Fibroblast of lung (primary cell): ENCODE data around the gene GSC2. TPM values are rescaled to one million over a fixed set of nuclear protein-coding genes. Genes with fewer than 3 reads are reported as not detected.

Experiments used
- DNase-seq, 2 donors: peaks; one replicate each; pipeline versions ENCODE4 v3.0.0 to v3.0.0-alpha.2; 2010; ENCODE audit warnings: low read depth in 2 of 2
- H2AFZ ChIP-seq: 2 replicates; pipeline ENCODE4 v1.5.1; 2012; ENCODE audit warnings: low read length, control low read depth, inconsistent platforms
- H3K27ac ChIP-seq: 2 replicates; pipeline ENCODE4 v1.5.1; 2011; ENCODE audit warnings: low read length, control low read depth; ENCODE audit not compliant: insufficient read depth
- H3K27me3 ChIP-seq: 2 replicates; pipeline ENCODE4 v1.5.1; 2011; ENCODE audit warnings: mild to moderate bottlenecking, low read length; ENCODE audit not compliant: control insufficient read depth, insufficient read depth
- H3K36me3 ChIP-seq: 2 replicates; pipeline ENCODE4 v1.5.1; 2011; ENCODE audit warnings: low read length; ENCODE audit not compliant: control insufficient read depth, insufficient read depth
- H3K4me1 ChIP-seq: 2 replicates; pipeline ENCODE4 v1.5.1; 2011; ENCODE audit warnings: low read length; ENCODE audit not compliant: control insufficient read depth, insufficient read depth; ENCODE audit errors: extremely low read depth
- H3K4me2 ChIP-seq: 2 replicates; pipeline ENCODE4 v1.5.1; 2011; ENCODE audit warnings: low read length, control low read depth; ENCODE audit not compliant: insufficient read depth; ENCODE audit errors: extremely low read depth
- H3K4me3 ChIP-seq, 4 experiments: fragments of 200-600 bp in 1 of 4; sonication (generic) in 1 of 4; replicated peaks in 1 of 4; 2 replicates each; pipeline ENCODE4 v1.5.1; 2011 to 2016; ENCODE audit warnings: low read length in 4 of 4, low read depth in 3 of 4, mild to moderate bottlenecking in 3 of 4, control low read depth in 2 of 4, inconsistent platforms in 1 of 4, mixed read lengths in 1 of 4; ENCODE audit not compliant: insufficient read depth in 1 of 4; ENCODE audit errors: control extremely low read depth in 1 of 4
- H3K79me2 ChIP-seq: 2 replicates; pipeline ENCODE4 v1.5.1; 2012; ENCODE audit warnings: mild to moderate bottlenecking, low read length, inconsistent platforms; ENCODE audit not compliant: control insufficient read depth, insufficient read depth
- H3K9ac ChIP-seq: 2 replicates; pipeline ENCODE4 v1.5.1; 2011; ENCODE audit warnings: mild to moderate bottlenecking, low read length, control low read depth; ENCODE audit not compliant: insufficient read depth
- H3K9me3 ChIP-seq: 2 replicates; pipeline ENCODE4 v1.5.1; 2012; ENCODE audit warnings: low read depth, low read length; ENCODE audit not compliant: control insufficient read depth, insufficient read depth
- H4K20me1 ChIP-seq: 2 replicates; pipeline ENCODE4 v1.5.1; 2011; ENCODE audit warnings: low read length; ENCODE audit not compliant: control insufficient read depth, insufficient read depth; ENCODE audit errors: extremely low read depth
- CTCF ChIP-seq, 2 donors: IDR thresholded peaks in 1 of 2; conservative IDR thresholded peaks in 1 of 2; 1 replicate in 1 of 2; 2 replicates in 1 of 2; pipeline ENCODE4 v1.5.1; 2011 to 2012; ENCODE audit warnings: low read length in 2 of 2, control low read depth in 1 of 2, inconsistent platforms in 1 of 2, low read depth in 1 of 2, mild to moderate bottlenecking in 1 of 2
- EZH2 ChIP-seq: IDR thresholded peaks from 2 replicates; pipeline ENCODE4 v1.5.1; 2012; ENCODE audit warnings: low read length, control low read depth, mild to moderate bottlenecking; ENCODE audit errors: missing control alignments
- polyA plus RNA-seq, 2 donors: library from polyadenylated mRNA; depleted of rRNA in 1 of 2; stranded (reverse) in 1 of 2; unstranded in 1 of 2; fragments of >200 nt; gene quantifications; 2 replicates each; pipeline ENCODE4 v1.2.1, GENCODE V29; 2011 to 2012; ENCODE audit warnings: missing spikeins in 1 of 2
- total RNA-seq: library from RNA; depleted of rRNA; stranded (reverse); fragments of >200 nt; gene quantifications from 2 replicates; pipeline ENCODE4 v1.2.1, GENCODE V29; 2014

The GSC2 gene
- total and polyA plus RNA-seq, 2 donors (not counting 1 experiment from before 2014, with no cell fraction given) = not detected

GRCh38 chr22:19126309-19127273, 23.5 kb downstream of the GSC2 start:
- no peak overlapping the region for H2AFZ ChIP-seq
- H3K9me3 ChIP-seq = no peaks in the 10 kb centered on the region
- H4K20me1 ChIP-seq = no peaks in the 10 kb centered on the region
- H3K9ac ChIP-seq = no peak overlapping the region
- no peak for DNase-seq
- TF ChIP-seq EZH2 = no peak
- TF ChIP-seq CTCF (conservative IDR thresholded peaks at IDR 0.05 in 1 of 2, IDR thresholded peaks at IDR 0.05 in 1 of 2; ENCODE audit: low read depth in 1 of 2, low read length in 2 of 2) = no peak
- H3K27me3 ChIP-seq = no peaks in the 10 kb centered on the region
- no peak overlapping the region for H3K27ac ChIP-seq
- H3K4me1 ChIP-seq = no peaks in the 10 kb centered on the region
- peaks cover 3% of the 10 kb centered on the region for H3K79me2 ChIP-seq
- no peak overlapping the region for H3K4me3 ChIP-seq
- H3K4me2 ChIP-seq = no peak overlapping the region
- H3K36me3 ChIP-seq = no peaks in the 10 kb centered on the region

- Histone ChIP-seq H4K20me1 (peaks cover 2% of the 10 kb centered on the region), H3K4me2 (no peak overlapping the region), H3K27ac (no peak overlapping the region), H3K27me3 (no peaks in the 10 kb centered on the region), H3K9me3 (no peaks in the 10 kb centered on the region), H3K4me3 (no peak overlapping the region), H3K36me3 (no peaks in the 10 kb centered on the region), H3K79me2 (peaks cover 11% of the 10 kb centered on the region), H2AFZ (no peak overlapping the region), H3K9ac (no peak overlapping the region), H3K4me1 (peaks cover 2% of the 10 kb centered on the region)
- no peak for DNase-seq
- no peak for TF ChIP-seq EZH2
- TF ChIP-seq CTCF (conservative IDR thresholded peaks at IDR 0.05 in 1 of 2, IDR thresholded peaks at IDR 0.05 in 1 of 2; ENCODE audit: low read depth in 1 of 2, low read length in 2 of 2) = no peak
Measured at GRCh38 chr22:19125474-19126308, 24.4 kb downstream of the GSC2 start.

- no peak overlapping the region for H3K27ac ChIP-seq
- no peak for DNase-seq
- no peak overlapping the region for H3K4me3 ChIP-seq
- H3K4me1 ChIP-seq = peaks cover 4% of the 10 kb centered on the region
- H3K9ac ChIP-seq = no peak overlapping the region
- H3K36me3 ChIP-seq = peaks cover 2% of the 10 kb centered on the region
- no peaks in the 10 kb centered on the region for H3K9me3 ChIP-seq
- H4K20me1 ChIP-seq = peaks cover 2% of the 10 kb centered on the region
- no peak overlapping the region for H3K4me2 ChIP-seq
- H2AFZ ChIP-seq = no peak overlapping the region
- peaks cover 18% of the 10 kb centered on the region for H3K79me2 ChIP-seq
- TF ChIP-seq EZH2 = no peak
- no peak for TF ChIP-seq CTCF (conservative IDR thresholded peaks at IDR 0.05 in 1 of 2, IDR thresholded peaks at IDR 0.05 in 1 of 2; ENCODE audit: low read depth in 1 of 2, low read length in 2 of 2)
- no peaks in the 10 kb centered on the region for H3K27me3 ChIP-seq
Measured at GRCh38 chr22:19125011-19125410, 25.1 kb downstream of the GSC2 start.
